CD14-positive monocyte (primary cell): ENCODE results near the gene RPRML. TPM values are rescaled to one million over a fixed set of nuclear protein-coding genes. Genes with fewer than 3 reads are reported as not detected.

Experiments used
- DNase-seq, 3 donors: peaks; one replicate each; pipeline ENCODE4 v3.0.0-alpha.2; 2011 to 2022
- H2AFZ ChIP-seq: 2 replicates; pipeline ENCODE4 v1.6.0; 2012; ENCODE audit warnings: mild to moderate bottlenecking, low read depth, low read length, inconsistent platforms; ENCODE audit not compliant: insufficient read depth, poor library complexity, severe bottlenecking
- H3K27ac ChIP-seq, 2 donors: 1 replicate in 1 of 2; 2 replicates in 1 of 2; pipeline ENCODE4 v1.5.1; 2012 to 2013; ENCODE audit warnings: low read length in 2 of 2, control low read depth in 1 of 2, inconsistent platforms in 1 of 2, low read depth in 1 of 2, mild to moderate bottlenecking in 1 of 2
- H3K27me3 ChIP-seq, 2 donors: one replicate each; pipeline versions ENCODE4 v1.6.0 to v1.6.1; 2011 to 2013; ENCODE audit warnings: low read length in 2 of 2; ENCODE audit not compliant: control insufficient read depth in 2 of 2, insufficient read depth in 2 of 2
- H3K36me3 ChIP-seq, 2 donors: replicated peaks in 1 of 2; 1 replicate in 1 of 2; 2 replicates in 1 of 2; pipeline versions ENCODE4 v1.5.1 to v1.6.1; 2012 to 2013; ENCODE audit warnings: low read length in 2 of 2, control low read depth in 1 of 2, inconsistent platforms in 1 of 2, mild to moderate bottlenecking in 1 of 2; ENCODE audit not compliant: insufficient read depth in 2 of 2, control insufficient read depth in 1 of 2
- H3K4me1 ChIP-seq, 2 donors: 1 replicate in 1 of 2; 2 replicates in 1 of 2; pipeline versions ENCODE4 v1.5.1 to v1.6.1; 2012 to 2013; ENCODE audit warnings: low read length in 2 of 2, control low read depth in 1 of 2, inconsistent platforms in 1 of 2, mild to moderate bottlenecking in 1 of 2, moderate library complexity in 1 of 2; ENCODE audit not compliant: insufficient read depth in 2 of 2, control insufficient read depth in 1 of 2
- H3K4me2 ChIP-seq: replicated peaks from 2 replicates; pipeline ENCODE3; 2012; ENCODE audit warnings: low read length, moderate library complexity, mild to moderate bottlenecking; ENCODE audit not compliant: poor library complexity, severe bottlenecking; ENCODE audit errors: extremely low read depth
- H3K4me3 ChIP-seq, 3 experiments: fragments of 200-600 bp in 1 of 3; sonication (generic) in 1 of 3; replicated peaks in 1 of 3; 1 replicate in 2 of 3; 2 replicates in 1 of 3; pipeline ENCODE4 v1.5.1; 2011 to 2013; ENCODE audit warnings: low read length in 3 of 3, mild to moderate bottlenecking in 3 of 3, control low read depth in 2 of 3, low read depth in 2 of 3, inconsistent platforms in 1 of 3, moderate library complexity in 1 of 3
- H3K79me2 ChIP-seq: 2 replicates; pipeline ENCODE4 v1.6.0; 2012; ENCODE audit warnings: mild to moderate bottlenecking, control low read depth, inconsistent platforms, low read length, moderate library complexity; ENCODE audit not compliant: insufficient read depth
- H3K9ac ChIP-seq: 2 replicates; pipeline ENCODE4 v1.6.0; 2017; ENCODE audit warnings: low read length, mild to moderate bottlenecking; ENCODE audit not compliant: insufficient read depth, poor library complexity, severe bottlenecking
- H3K9me3 ChIP-seq, 2 donors: replicated peaks in 1 of 2; 1 replicate in 1 of 2; 2 replicates in 1 of 2; pipeline versions ENCODE4 v1.5.1 to v1.6.1; 2012 to 2013; ENCODE audit warnings: low read length in 2 of 2, control low read depth in 1 of 2; ENCODE audit not compliant: control insufficient read depth in 1 of 2, insufficient read depth in 1 of 2
- H4K20me1 ChIP-seq: 2 replicates; pipeline ENCODE4 v1.6.0; 2012; ENCODE audit warnings: mild to moderate bottlenecking, low read length, control low read depth, moderate library complexity; ENCODE audit not compliant: insufficient read depth
- H3K27ac Mint-ChIP-seq, 7 donors: one replicate each; pipeline ENCODE4 v1.8.0; 2020; ENCODE audit warnings: mild to moderate bottlenecking in 7 of 7, mixed read lengths in 7 of 7, moderate library complexity in 6 of 7, inconsistent platforms in 2 of 7
- H3K27me3 Mint-ChIP-seq, 3 donors: one replicate each; pipeline ENCODE4 v1.8.0; 2021 to 2022; ENCODE audit warnings: low read depth in 3 of 3, mild to moderate bottlenecking in 3 of 3, mixed read lengths in 3 of 3, moderate library complexity in 3 of 3, inconsistent platforms in 1 of 3
- H3K36me3 Mint-ChIP-seq, 2 donors: one replicate each; pipeline ENCODE4 v1.8.0; 2020; ENCODE audit warnings: mixed read lengths in 2 of 2, inconsistent platforms in 1 of 2, mild to moderate bottlenecking in 1 of 2
- H3K4me1 Mint-ChIP-seq: one replicate; pipeline ENCODE4 v1.8.0; 2020; ENCODE audit warnings: mild to moderate bottlenecking, mixed read lengths
- H3K4me3 Mint-ChIP-seq, 2 donors: one replicate each; pipeline ENCODE4 v1.8.0; 2020; ENCODE audit warnings: mild to moderate bottlenecking in 2 of 2, mixed read lengths in 2 of 2, moderate library complexity in 1 of 2
- H3K9me3 Mint-ChIP-seq, 7 donors: one replicate each; pipeline ENCODE4 v1.8.0; 2020 to 2022; ENCODE audit warnings: mixed read lengths in 7 of 7, mild to moderate bottlenecking in 6 of 7, moderate library complexity in 6 of 7, inconsistent platforms in 2 of 7
- WGBS: methylation state at CpG from one replicate; pipeline ENCODE4 v1.1.5; 2013; ENCODE audit warnings: missing lambda C conversion rate; ENCODE audit not compliant: insufficient coverage; 5-methylcytosine and 5-hydroxymethylcytosine counted together
- intact Hi-C, 2 donors: fragments of 100-400 bp; cut with micrococcal nuclease; formaldehyde crosslinking; loops; one replicate each; pipeline versions ENCODE4 v1.15.0 to v1.15.1; 2023
- polyA plus RNA-seq, 3 donors: library from polyadenylated mRNA; depleted of rRNA in 1 of 3; unstranded in 2 of 3; stranded (reverse) in 1 of 3; fragments of 300-500 nt in 2 of 3; fragments of >200 nt in 1 of 3; fragmentation: Illumina TruSeq in 2 of 3; gene quantifications; 1 replicate in 2 of 3; 2 replicates in 1 of 3; pipeline ENCODE4 v1.2.3, GENCODE V29; 2012 to 2021
- TF ChIP-seq, protein P1 (sequence below): fragments of 200-600 bp; IDR thresholded peaks from one replicate; pipeline ENCODE4 v1.8.0; 2022; ENCODE audit warnings: antibody characterized with exemption, mild to moderate bottlenecking

RPRML gene
- polyA plus RNA-seq, 3 donors = not detected

DNA sequence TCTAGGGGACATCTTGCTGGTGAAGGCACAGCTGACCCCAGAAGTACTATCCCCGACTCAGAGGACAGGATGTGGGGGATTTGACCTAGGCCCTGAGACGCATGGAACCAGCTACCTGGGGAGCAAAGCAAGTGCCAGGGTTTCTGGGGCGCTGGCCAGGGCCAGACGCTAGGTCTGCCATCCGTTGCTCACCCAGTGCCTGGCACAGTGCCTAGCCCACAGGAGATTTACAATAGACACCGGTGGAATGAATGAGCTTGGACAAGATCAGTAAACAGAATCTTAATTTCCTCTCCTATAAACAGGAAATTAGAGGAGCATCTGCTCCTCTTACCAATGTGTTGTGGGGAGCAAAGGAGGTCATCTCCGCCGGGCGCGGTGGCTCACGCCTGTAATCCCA is 5.0 kb downstream of the RPRML start:
- intact Hi-C loops = no loop called here
- TF ChIP-seq, protein P1, sequence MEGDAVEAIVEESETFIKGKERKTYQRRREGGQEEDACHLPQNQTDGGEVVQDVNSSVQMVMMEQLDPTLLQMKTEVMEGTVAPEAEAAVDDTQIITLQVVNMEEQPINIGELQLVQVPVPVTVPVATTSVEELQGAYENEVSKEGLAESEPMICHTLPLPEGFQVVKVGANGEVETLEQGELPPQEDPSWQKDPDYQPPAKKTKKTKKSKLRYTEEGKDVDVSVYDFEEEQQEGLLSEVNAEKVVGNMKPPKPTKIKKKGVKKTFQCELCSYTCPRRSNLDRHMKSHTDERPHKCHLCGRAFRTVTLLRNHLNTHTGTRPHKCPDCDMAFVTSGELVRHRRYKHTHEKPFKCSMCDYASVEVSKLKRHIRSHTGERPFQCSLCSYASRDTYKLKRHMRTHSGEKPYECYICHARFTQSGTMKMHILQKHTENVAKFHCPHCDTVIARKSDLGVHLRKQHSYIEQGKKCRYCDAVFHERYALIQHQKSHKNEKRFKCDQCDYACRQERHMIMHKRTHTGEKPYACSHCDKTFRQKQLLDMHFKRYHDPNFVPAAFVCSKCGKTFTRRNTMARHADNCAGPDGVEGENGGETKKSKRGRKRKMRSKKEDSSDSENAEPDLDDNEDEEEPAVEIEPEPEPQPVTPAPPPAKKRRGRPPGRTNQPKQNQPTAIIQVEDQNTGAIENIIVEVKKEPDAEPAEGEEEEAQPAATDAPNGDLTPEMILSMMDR = no peak
- no peak overlapping the region for H3K4me3 Mint-ChIP-seq

DNA sequence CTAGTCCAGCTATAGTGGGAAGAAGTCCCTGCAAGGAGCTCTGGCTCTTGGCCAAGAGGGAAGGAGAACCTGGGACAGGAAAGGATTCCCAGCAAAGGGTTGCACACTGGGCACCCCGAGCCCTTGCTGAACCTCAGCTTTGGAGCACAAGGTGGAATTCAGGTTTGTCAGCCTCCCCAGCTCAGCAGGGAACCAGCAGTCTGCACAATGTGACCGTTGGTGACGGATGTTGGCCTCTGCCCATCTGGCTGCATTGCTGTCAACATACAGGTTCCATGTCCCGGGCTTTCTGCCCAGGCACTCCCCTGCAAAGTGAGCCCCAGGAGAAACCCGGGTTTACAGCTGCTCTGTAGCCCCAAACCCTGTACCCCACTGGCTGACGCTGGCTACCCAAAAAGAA is 6.7 kb downstream of the RPRML start:
- no peaks in the 10 kb centered on the region for H3K4me1 Mint-ChIP-seq
- H3K27me3 ChIP-seq = peaks cover 0 to 12% of the 10 kb centered on the region in 2 donors
- 93% methylated on average over 5 of the region's 6 CpGs for WGBS
- H3K79me2 ChIP-seq = no peaks in the 10 kb centered on the region
- H3K4me2 ChIP-seq = no peak overlapping the region
- intact Hi-C loops = no loop called here
- TF ChIP-seq, protein P1 = no peak
- peaks cover 16 to 33% (median 22%) of the 10 kb centered on the region in 3 donors for H3K27me3 Mint-ChIP-seq
- no peak overlapping the region for H3K9ac ChIP-seq
- no peaks in the 10 kb centered on the region for H3K36me3 ChIP-seq
- H3K9me3 ChIP-seq = no peaks in the 10 kb centered on the region
- H3K27ac Mint-ChIP-seq = peak overlapping the region in 1 of 7 donors; percentile 77
- no peaks in the 10 kb centered on the region for H3K36me3 Mint-ChIP-seq
- no peak overlapping the region for H3K4me3 Mint-ChIP-seq
- no peak for DNase-seq
- no peak overlapping the region for H3K27ac ChIP-seq
- H2AFZ ChIP-seq = no peak overlapping the region
- no peak overlapping the region for H3K4me3 ChIP-seq
- H3K4me1 ChIP-seq = no peaks in the 10 kb centered on the region
- peaks cover 0 to 2% (median 0%) of the 10 kb centered on the region in 7 donors for H3K9me3 Mint-ChIP-seq
- H4K20me1 ChIP-seq = no peaks in the 10 kb centered on the region

More for the DNA sequence above, 5.0 kb downstream of the RPRML start:
- peaks cover 0 to 11% of the 10 kb centered on the region in 2 donors for H3K4me1 ChIP-seq
- H3K27me3 ChIP-seq = peaks cover 5 to 24% of the 10 kb centered on the region in 2 donors
- 64% methylated on average over 4 of the region's 11 CpGs for WGBS
- H3K4me3 ChIP-seq = no peak overlapping the region
- no peak overlapping the region for H3K4me2 ChIP-seq
- H2AFZ ChIP-seq = no peak overlapping the region
- no peak overlapping the region for H3K27ac Mint-ChIP-seq
- H3K9me3 ChIP-seq = peaks cover 0 to 5% of the 10 kb centered on the region in 2 donors
- peaks cover 25 to 46% (median 33%) of the 10 kb centered on the region in 3 donors for H3K27me3 Mint-ChIP-seq
- H3K36me3 ChIP-seq = no peaks in the 10 kb centered on the region
- H3K4me1 Mint-ChIP-seq = peaks cover 5% of the 10 kb centered on the region
- DNase-seq = no peak
- H3K36me3 Mint-ChIP-seq = peaks cover 0 to 3% of the 10 kb centered on the region in 2 donors
- H4K20me1 ChIP-seq = no peaks in the 10 kb centered on the region
- H3K79me2 ChIP-seq = no peaks in the 10 kb centered on the region
- H3K9me3 Mint-ChIP-seq = peaks cover 0 to 6% (median 1%) of the 10 kb centered on the region in 7 donors
- no peak overlapping the region for H3K27ac ChIP-seq
- H3K9ac ChIP-seq = no peak overlapping the region
